ENCODE data around the gene ACTBL2.

The ACTBL2 gene

DNA sequence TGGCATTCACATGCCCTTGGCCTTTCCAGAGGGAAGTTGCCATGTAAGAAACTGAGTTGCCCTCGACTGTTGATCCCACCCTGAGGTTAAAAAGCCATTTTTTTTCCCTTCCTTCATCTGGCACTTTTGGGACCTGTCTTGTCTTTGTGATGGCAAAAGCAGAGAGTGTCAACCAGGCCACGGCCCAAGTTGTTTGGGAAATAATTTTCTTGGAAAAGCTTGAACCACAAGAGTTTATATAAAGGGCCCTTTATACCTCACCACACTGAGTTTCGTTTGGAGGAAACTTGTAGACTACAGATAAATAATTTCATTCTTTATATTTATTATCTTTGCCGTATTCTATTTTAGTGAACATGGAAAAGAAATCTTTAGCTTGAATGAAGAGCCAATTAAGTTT lies 34.3 kb downstream of the ACTBL2 start:
- no peak for FAIRE-seq

DNA sequence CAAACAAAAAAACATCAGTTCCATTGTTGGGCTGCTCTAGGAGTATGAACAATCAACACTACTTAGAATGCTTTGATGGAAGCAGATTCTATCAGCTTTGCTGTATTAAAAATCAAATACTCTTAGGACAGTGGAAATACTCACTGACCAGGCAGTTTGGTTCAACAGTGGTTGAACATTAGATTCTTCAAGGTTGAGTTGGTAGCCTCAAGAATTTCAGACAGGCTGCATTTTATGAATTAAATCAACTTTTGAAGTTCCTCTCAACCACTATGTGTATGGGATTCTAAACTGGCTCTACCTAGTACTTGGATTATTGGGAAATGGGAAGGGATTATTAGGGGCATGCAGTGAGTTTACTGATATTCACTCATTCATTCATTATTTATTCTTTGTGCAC lies 35.0 kb downstream of the ACTBL2 start:
- no peak for FAIRE-seq

DNA sequence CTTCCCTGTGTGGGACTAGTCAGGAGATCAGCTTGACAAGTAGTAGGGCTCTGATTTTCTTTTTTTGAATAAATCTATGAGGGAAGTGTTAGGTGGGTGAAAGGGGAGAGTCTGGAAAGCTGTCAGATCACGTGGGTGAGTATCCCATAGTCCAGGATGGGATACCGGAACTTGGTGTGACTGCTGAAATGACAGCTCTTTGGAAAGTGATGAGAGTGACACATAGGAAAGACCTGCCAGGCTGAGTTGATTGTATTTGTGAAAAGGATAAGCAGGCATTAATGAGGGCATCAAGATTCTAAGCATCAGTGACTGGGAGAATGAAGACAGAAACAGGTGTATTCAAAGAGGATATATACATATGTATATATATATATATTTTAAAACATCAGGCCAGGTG lies 35.6 kb downstream of the ACTBL2 start:
- FAIRE-seq = no peak

DNA sequence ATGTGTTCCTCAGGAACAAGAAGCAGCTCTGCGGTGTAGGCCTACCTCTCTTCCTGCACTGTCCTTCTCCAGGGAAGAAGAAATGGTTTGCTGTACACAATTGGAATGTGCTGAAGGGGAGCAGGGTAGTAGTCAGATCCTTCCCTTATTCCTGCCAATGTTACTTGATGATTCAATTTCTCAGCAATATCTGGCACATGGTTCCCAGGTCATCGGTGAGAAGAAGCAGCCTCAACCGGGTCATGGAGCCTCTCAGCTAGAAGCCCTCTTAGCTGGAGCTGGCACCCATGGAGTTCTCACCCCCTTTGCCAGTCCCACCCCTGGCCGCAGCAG lies 36.9 kb downstream of the ACTBL2 start:
- no peak for FAIRE-seq

DNA sequence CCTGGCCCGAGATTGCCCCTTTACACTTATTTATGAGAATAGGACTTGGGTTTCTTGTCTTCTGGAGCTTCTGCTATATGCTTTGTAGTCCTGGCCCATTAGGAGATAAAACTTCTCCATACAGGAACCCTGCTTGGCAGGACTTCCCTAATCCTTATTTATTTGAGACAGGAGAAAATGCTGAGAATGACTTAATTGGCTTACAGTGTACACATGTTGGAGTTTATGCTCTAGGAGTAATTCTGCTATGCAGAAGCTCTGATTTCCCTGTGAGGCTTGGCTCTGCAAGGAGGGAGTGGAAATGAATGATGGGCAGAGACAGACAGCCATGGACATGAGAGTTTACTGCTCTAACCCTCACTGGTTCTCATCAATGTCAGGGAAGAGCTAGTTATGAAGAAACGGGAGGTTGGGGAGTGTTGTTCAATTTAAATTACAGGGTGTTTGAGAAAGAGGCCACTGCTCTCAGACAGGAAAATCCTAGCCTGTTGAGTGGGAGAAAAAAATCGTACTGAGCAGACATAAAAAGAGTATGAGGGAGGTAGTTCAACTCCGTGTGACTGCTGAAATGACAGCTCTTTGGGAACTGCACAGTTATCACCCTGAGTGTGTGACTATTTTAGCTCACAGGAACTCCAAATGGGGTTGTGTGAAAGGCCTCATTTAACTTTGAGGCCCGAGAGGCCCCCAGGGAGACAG lies 37.5 kb downstream of the ACTBL2 start:
- FAIRE-seq = no peak

DNA sequence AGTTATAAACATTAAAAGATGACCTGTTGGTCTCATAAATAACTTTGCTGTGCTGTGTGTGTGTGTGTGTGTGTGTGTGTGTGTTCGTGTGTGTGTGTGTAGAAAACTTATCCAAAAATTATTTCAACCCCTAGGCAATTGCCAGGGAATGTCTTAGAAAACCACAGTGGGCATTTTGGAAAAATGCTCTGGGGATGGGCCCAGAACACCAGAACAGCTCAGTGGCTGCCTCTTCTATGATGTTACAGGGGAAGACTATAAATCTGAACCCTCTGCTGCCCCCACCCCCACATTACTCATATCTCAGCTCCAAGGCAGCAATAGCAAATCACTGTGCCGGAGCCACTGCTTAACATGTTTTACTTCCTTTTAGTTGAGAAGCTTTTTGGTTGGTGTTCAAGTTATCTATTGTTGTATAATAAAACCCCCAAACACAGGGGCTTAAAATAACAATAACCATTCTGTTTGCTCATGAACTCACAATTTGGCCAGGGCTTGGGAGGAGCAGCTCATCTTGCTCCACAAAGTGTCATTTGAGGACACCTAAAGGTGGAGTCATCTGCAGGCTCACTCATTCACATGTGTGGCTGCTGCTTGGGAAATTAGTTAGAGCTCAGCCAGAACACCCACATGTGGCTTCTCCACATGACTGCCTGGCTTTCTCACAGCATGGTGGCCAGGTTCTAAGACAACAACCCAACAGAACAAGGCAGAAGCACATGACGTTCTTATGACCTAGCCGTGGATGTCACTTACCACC lies 40.4 kb downstream of the ACTBL2 start:
- FAIRE-seq = no peak

DNA sequence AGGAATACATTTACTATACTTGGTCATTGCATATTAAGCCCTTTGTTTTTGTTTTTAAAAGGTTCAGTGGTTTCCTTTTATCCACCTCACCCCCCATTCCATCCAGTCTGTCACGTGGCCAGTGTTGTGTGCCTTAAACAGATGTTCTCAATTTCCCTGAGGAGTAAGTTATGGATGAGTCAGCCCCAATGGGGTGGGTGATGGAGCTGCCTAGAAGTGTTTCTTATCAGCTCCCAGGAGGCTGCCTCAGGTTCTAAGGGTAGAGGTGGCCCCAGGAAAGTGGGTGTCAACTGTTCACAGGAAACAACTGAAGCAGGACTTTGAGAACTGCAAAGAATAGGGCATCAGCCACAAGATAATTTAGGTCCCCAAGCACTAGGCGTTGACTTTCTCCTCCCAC lies 41.1 kb downstream of the ACTBL2 start:
- FAIRE-seq = no peak

DNA sequence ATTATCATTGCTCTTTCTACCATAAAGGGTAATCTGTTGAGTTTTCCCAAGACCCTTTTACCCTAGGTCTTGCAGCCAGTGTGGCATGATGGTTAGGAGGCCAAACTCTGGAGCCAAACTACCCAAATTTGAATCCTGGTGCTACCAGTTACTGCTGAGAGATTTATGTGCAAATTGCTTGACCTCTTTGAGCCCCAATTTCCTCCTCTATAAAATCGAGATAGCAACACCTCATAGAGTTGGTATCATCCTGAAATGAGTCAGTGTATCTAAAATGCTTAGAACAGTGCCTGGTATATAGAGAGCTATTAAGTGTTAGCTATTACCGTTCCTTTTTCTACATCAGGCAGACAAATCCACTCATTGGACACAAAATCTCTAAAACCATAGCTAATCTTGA lies 43.0 kb downstream of the ACTBL2 start:
- no peak for FAIRE-seq

DNA sequence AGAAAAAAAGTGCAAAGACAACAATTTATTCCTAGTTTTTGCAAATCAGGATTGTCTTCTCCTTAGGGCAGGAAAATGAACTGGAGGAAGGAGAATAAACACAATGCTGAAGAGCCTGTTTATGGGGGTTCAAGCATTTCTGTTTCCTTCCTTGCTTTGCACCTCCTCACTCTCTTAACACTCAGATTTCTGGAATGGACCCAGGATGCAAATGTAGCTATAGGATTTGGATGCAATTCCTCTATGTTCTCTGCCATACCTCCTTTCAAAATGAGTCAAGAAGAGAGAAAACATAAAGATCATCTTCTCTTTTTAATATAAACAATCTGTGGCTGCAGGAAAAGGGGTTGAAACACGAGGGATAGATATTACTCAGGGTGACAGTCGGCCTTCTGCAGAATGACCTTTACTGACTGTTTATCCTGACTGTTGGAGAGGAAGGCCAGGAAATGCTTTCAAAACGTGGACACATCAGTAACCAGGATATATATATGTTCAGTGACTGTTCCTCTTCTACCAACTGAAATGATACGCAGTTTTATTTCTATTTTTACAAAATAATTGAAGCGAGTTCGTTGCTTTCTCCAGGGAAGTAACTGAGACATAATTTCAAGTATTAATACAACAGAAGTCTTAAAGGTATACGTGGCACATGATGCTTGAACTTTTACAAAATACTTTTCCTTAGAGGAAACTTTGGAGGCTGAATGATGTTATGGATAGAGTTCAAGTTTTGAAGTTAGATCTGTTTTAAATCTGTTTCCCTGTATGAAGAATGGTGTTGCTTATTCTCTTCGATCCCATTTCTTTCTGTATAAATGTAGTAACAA lies 44.4 kb downstream of the ACTBL2 start:
- FAIRE-seq = no peak

DNA sequence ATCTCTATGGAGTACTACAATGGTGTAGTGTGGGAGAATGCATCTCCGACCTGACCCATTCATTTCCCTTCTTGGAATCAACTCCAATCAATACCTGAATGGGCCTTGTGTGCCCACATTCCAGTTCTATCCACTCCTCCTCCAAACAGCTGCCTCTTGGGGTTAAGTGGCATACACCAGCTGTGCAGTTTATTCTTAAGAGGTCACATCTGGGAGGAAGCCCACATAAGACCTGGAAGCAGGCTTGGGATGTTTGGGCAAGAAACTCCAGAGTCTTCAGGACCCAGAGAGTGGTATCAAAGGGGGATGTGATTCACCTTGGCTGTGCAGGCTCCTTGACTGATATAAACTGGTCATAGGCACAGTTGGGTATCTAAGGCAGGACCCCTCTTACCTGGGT lies 46.0 kb downstream of the ACTBL2 start:
- no peak for FAIRE-seq

DNA sequence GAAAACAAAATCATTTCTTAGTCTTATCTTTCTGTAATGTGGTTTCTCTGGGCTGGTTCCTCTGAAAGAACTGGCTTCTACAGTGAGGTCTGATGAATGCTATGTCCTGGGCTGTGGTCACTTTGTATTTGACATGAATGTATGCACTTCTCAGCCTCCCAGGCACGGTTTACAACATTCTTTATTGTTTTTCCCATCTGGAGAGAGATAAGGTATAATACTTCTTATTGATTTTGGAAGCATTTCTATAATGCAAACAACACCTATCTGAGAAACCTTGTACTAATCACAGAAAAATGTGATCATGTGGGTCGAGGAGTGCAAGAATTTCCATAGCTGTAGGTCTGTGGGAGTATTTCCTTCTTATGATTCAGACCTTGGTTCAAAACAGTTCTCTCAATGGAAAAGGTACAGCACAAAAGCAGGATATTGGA lies 46.9 kb downstream of the ACTBL2 start:
- FAIRE-seq = no peak

DNA sequence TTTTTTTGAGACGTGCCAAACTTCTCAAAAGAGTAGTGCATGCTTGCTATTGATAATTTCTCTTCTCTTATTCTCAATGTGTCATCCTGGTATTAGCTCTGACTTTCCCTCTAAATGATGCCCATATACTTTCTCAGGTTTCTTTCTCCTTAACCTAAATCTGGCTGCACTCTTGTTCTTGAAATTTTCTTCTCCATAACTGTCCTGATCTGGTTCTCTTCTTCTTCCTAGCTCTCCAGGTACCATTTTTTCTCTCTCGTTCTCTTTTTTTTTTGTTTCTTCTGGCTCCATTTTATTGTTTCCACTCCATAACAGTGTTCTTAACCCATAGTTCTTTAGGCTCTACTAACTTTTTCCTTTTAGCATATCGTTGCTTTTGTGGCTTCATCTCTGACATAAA lies 47.9 kb downstream of the ACTBL2 start:
- no peak for FAIRE-seq

DNA sequence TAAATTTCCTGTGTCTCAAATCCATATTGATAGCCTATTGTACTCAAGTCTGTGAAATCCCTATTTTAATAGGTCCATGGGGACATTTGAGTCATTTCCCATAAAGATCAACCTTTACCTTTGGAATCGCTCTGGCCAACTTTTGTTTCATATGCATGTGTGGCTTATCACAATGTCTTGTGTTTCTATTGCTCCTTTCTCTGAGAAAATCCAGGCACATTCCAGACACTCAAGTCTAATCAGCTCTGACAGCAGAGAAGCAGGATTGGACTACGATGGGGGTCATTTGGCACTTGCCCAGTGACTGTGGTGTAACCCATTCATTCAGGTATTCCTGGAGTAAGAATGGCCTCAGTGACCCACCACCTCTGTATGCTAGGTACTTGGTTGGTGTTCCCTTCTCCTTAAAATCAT lies 48.4 kb downstream of the ACTBL2 start:
- FAIRE-seq = no peak

DNA sequence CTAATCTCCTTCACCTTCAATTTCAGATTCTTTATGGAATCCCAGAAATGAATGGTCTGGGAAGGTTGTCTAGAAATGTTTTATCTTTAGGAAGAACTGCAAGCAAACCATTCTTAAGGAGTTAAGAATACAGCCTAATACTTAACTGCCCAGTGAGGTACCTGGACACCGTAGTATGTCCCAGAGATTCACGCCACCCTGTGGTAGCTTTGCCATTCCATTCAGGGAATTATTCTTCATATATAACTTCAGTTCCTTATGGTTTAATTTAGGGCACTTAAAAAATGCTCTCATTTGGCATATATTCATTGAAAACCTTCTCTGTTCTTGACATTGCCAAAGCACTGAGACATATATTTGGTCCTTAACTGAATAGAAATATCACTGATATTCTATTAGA lies 49.7 kb downstream of the ACTBL2 start:
- FAIRE-seq = no peak

DNA sequence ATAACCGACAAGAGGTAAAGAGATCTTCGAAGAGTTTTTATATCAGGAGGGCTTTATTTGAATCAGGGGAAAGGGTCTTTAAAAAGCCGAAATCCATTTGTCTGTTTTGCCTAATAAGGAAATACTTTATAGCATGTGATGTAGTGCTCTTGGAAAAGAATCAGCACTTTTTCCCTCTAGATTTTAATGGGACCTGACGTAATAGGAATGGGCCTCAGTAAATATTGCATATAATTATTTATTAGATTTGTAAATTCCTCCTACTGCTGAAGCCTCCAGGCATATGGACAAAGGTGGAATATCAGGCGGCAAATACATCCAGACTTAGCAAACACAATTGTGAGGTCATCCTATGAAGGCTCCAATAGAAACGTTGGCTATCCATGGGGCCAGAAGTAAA lies 50.9 kb downstream of the ACTBL2 start:
- FAIRE-seq = no peak

Measured in colon (tissue), 2 donors.